SK-N-SH treated with all-trans-retinoic acid at 6 μM for 48 hours (cell line): Measurements from ENCODE around the gene ITGAV.

Experiments
- ARNTL ChIP-seq: fragments of 450-650 bp; formaldehyde crosslinking; IDR thresholded peaks from 2 replicates; pipeline ENCODE4 v1.5.0; 2020; ENCODE audit warnings: low read depth, mild to moderate bottlenecking, moderate library complexity, borderline replicate concordance
- CSRNP3 ChIP-seq: fragments of 250-450 bp; sonication (Bioruptor Pico); IDR thresholded peaks from 2 replicates; pipeline ENCODE4 v1.5.1; 2021; ENCODE audit warnings: mild to moderate bottlenecking, moderate library complexity
- ESRRG ChIP-seq: fragments of 250-450 bp; sonication (Bioruptor Pico); IDR thresholded peaks from 2 replicates; pipeline ENCODE4 v1.6.1; 2021; ENCODE audit warnings: mild to moderate bottlenecking
- GLIS3 ChIP-seq: fragments of 250-450 bp; sonication (Bioruptor Pico); IDR thresholded peaks from 2 replicates; pipeline ENCODE4 v1.5.0; 2020; ENCODE audit warnings: mild to moderate bottlenecking, moderate library complexity
- ISL1 ChIP-seq: fragments of 250-450 bp; sonication (Bioruptor Pico); IDR thresholded peaks from 2 replicates; pipeline ENCODE4 v2.1.2; 2022; ENCODE audit warnings: mild to moderate bottlenecking, moderate library complexity
- TSHZ2 ChIP-seq: fragments of 250-450 bp; sonication (Bioruptor Pico); IDR thresholded peaks from 2 replicates; pipeline ENCODE4 v1.5.0; 2020; ENCODE audit warnings: mild to moderate bottlenecking, moderate library complexity
- ZNF70 ChIP-seq: fragments of 450-650 bp; formaldehyde crosslinking; IDR thresholded peaks from 2 replicates; pipeline ENCODE4 v1.5.0; 2020; ENCODE audit warnings: mild to moderate bottlenecking, moderate library complexity
- TF ChIP-seq, protein P1 (sequence below): fragments of 250-450 bp; sonication (Bioruptor Pico); IDR thresholded peaks from 2 replicates; pipeline ENCODE4 v1.8.0; 2020; ENCODE audit warnings: mild to moderate bottlenecking, moderate library complexity, borderline replicate concordance

- TF ChIP-seq CSRNP3 (CRISPR knock-in tag) (no peak), ESRRG (CRISPR knock-in tag) (no peak), ISL1 (CRISPR knock-in tag) (no peak), ARNTL (CRISPR knock-in tag) (no peak), GLIS3 (CRISPR knock-in tag) (no peak), TSHZ2 (CRISPR knock-in tag) (no peak), ZNF70 (CRISPR knock-in tag) (no peak)
- TF ChIP-seq, protein P1, sequence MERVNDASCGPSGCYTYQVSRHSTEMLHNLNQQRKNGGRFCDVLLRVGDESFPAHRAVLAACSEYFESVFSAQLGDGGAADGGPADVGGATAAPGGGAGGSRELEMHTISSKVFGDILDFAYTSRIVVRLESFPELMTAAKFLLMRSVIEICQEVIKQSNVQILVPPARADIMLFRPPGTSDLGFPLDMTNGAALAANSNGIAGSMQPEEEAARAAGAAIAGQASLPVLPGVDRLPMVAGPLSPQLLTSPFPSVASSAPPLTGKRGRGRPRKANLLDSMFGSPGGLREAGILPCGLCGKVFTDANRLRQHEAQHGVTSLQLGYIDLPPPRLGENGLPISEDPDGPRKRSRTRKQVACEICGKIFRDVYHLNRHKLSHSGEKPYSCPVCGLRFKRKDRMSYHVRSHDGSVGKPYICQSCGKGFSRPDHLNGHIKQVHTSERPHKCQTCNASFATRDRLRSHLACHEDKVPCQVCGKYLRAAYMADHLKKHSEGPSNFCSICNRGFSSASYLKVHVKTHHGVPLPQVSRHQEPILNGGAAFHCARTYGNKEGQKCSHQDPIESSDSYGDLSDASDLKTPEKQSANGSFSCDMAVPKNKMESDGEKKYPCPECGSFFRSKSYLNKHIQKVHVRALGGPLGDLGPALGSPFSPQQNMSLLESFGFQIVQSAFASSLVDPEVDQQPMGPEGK (CRISPR knock-in tag) = no peak
Measured at GRCh38 chr2:186546846-186547245, 43.0 kb upstream of the ITGAV start.
